GM12878 (cell line): ENCODE measurements around the gene NADSYN1. TPM values are rescaled to one million over a fixed set of nuclear protein-coding genes. Genes with fewer than 3 reads are reported as not detected.

ENCODE experiments used
- ATAC-seq: fragments of 200-7000 bp; cut with Tn5 transposase; 3 replicates; pipeline ENCODE4 v1.9.1; 2020; ENCODE audit warnings: mild to moderate bottlenecking, moderate library complexity
- BruUV-seq: library from RNA; stranded (reverse); fragments of 400-500 nt; replicated peaks from 2 replicates; lab custom pipeline; 2021; lab: Mats Ljungman, UMichigan
- CTCF ChIA-PET: fragments of 300-600 bp; sonication (Branson Sonifier 250); formaldehyde crosslinking; extraction: SDS; loops from one replicate; lab custom pipeline; 2021; ENCODE audit warnings: inconsistent platforms; lab: Yijun Ruan, JAX
- POLR2A ChIA-PET: fragments of 350-600 bp; formaldehyde crosslinking; extraction: SDS; loops from one replicate; lab custom pipeline; 2021; ENCODE audit warnings: inconsistent platforms; lab: Charles Lee
- RAD21 ChIA-PET: fragments of 300-600 bp; sonication (Branson Sonifier 250); formaldehyde crosslinking; loops from one replicate; lab custom pipeline; 2023; ENCODE audit warnings: antibody characterized with exemption; ENCODE audit not compliant: unreplicated experiment; lab: Charles Lee
- SMC1A ChIA-PET: fragments of 300-600 bp; sonication (Branson Sonifier 250); formaldehyde crosslinking; loops from one replicate; lab custom pipeline; 2023; ENCODE audit not compliant: unreplicated experiment, uncharacterized antibody; lab: Charles Lee
- DNase-seq: peaks from one replicate; pipeline ENCODE4 v3.0.0-alpha.2; 2011; ENCODE audit warnings: low read depth, low spot score
- FAIRE-seq: peaks from 3 replicates; lab custom pipeline; 2011; peaks lifted over from hg19 to GRCh38; lab: Jason Lieb, UNC
- H2AFZ ChIP-seq: 2 replicates; pipeline ENCODE4 v1.6.0; 2011; ENCODE audit warnings: low read depth, low read length, control low read depth; ENCODE audit not compliant: control insufficient read depth
- H3K27ac ChIP-seq: 2 replicates; pipeline ENCODE4 v1.5.1; 2011; ENCODE audit warnings: control low read depth; ENCODE audit not compliant: control insufficient read depth, insufficient read depth
- H3K27me3 ChIP-seq, 2 experiments: replicated peaks in 1 of 2; 2 replicates each; pipeline versions ENCODE4 v1.6.0 to v1.6.1; 2011; ENCODE audit warnings: low read length in 1 of 2; ENCODE audit not compliant: control insufficient read depth in 2 of 2, insufficient read depth in 2 of 2
- H3K36me3 ChIP-seq, 2 experiments: 2 replicates each; pipeline ENCODE4 v1.5.1; 2011; ENCODE audit warnings: low read length in 1 of 2; ENCODE audit not compliant: control insufficient read depth in 2 of 2, insufficient read depth in 2 of 2
- H3K4me1 ChIP-seq: 2 replicates; pipeline ENCODE4 v1.6.1; 2011; ENCODE audit warnings: mild to moderate bottlenecking, low read length, moderate library complexity, mixed read lengths; ENCODE audit not compliant: control insufficient read depth, insufficient read depth
- H3K4me2 ChIP-seq: 2 replicates; pipeline ENCODE4 v1.6.0; 2011; ENCODE audit warnings: control low read depth; ENCODE audit not compliant: control insufficient read depth, insufficient read depth
- H3K4me3 ChIP-seq: fragments of 200-600 bp; sonication (generic); 2 replicates; pipeline ENCODE4 v1.5.1; 2016
- H3K79me2 ChIP-seq: 2 replicates; pipeline ENCODE4 v1.6.0; 2011; ENCODE audit warnings: low read length; ENCODE audit not compliant: control insufficient read depth, insufficient read depth
- H3K9ac ChIP-seq: 2 replicates; pipeline ENCODE4 v1.8.0; 2011; ENCODE audit warnings: low read length, control low read depth, mixed read lengths; ENCODE audit not compliant: control insufficient read depth, insufficient read depth
- H3K9me3 ChIP-seq: replicated peaks from 3 replicates; pipeline ENCODE4 v1.5.1; 2011; ENCODE audit warnings: mild to moderate bottlenecking, low read length; ENCODE audit not compliant: control insufficient read depth, insufficient read depth
- H4K20me1 ChIP-seq: 2 replicates; pipeline ENCODE4 v1.6.0; 2011; ENCODE audit not compliant: control insufficient read depth, insufficient read depth
- BCL3 ChIP-seq: IDR thresholded peaks from 2 replicates; pipeline ENCODE4 v1.6.1; 2011; ENCODE audit warnings: borderline replicate concordance, low read depth, mild to moderate bottlenecking, moderate library complexity, low read length; ENCODE audit not compliant: insufficient read depth, poor library complexity, severe bottlenecking
- CUX1 ChIP-seq: IDR thresholded peaks from 2 replicates; pipeline ENCODE4 v1.6.1; 2012; ENCODE audit warnings: improper control_type of control experiment, low read depth, low read length; ENCODE audit not compliant: insufficient replicate concordance
- EP300 ChIP-seq, 2 experiments: fragments of 150-350 bp in 1 of 2; IDR thresholded peaks; 2 replicates each; pipeline ENCODE4 v1.6.1; 2011 to 2012; ENCODE audit warnings: low read depth in 2 of 2, low read length in 2 of 2, borderline replicate concordance in 1 of 2, improper control_type of control experiment in 1 of 2, inconsistent platforms in 1 of 2; ENCODE audit not compliant: control insufficient read depth in 1 of 2
- HCFC1 ChIP-seq: fragments of 150-350 bp; IDR thresholded peaks from 2 replicates; pipeline ENCODE4 v1.6.1; 2014; ENCODE audit warnings: low read length
- HDGF ChIP-seq: fragments of 450-650 bp; IDR thresholded peaks from 2 replicates; pipeline ENCODE4 v1.6.1; 2016; ENCODE audit warnings: antibody characterized with exemption
- JUNB ChIP-seq: IDR thresholded peaks from 2 replicates; pipeline ENCODE4 v1.6.1; 2016; ENCODE audit warnings: antibody characterized with exemption, mild to moderate bottlenecking
- KDM1A ChIP-seq: fragments of 200-600 bp; sonication (generic); IDR thresholded peaks from 2 replicates; pipeline ENCODE4 v1.6.1; 2016; ENCODE audit warnings: borderline replicate concordance
- NBN ChIP-seq: fragments of 450-650 bp; IDR thresholded peaks from 2 replicates; pipeline ENCODE4 v1.6.1; 2016
- NFYA ChIP-seq: IDR thresholded peaks from 2 replicates; pipeline ENCODE4 v1.6.1; 2011; ENCODE audit warnings: low read depth, mild to moderate bottlenecking, low read length, improper control_type of control experiment, borderline replicate concordance
- POU2F2 ChIP-seq: IDR thresholded peaks from 3 replicates; pipeline ENCODE4 v1.6.1; 2011; ENCODE audit warnings: low read depth, mild to moderate bottlenecking, low read length, borderline replicate concordance
- SIN3A ChIP-seq: IDR thresholded peaks from 2 replicates; pipeline ENCODE4 v1.6.1; 2012; ENCODE audit warnings: low read depth, low read length, improper control_type of control experiment
- SMARCA5 ChIP-seq: fragments of 450-650 bp; IDR thresholded peaks from 2 replicates; pipeline ENCODE4 v1.6.1; 2017; ENCODE audit warnings: mild to moderate bottlenecking
- SP1 ChIP-seq: IDR thresholded peaks from one replicate; pipeline ENCODE4 v1.6.1; 2011; ENCODE audit warnings: low read depth, low read length
- SREBF2 ChIP-seq: IDR thresholded peaks from 2 replicates; pipeline ENCODE4 v1.6.1; 2012; ENCODE audit warnings: mild to moderate bottlenecking, low read length
- SUPT20H ChIP-seq: IDR thresholded peaks from 2 replicates; pipeline ENCODE4 v1.6.1; 2011; ENCODE audit warnings: low read depth, mild to moderate bottlenecking, low read length, moderate library complexity, borderline replicate concordance; ENCODE audit not compliant: control insufficient read depth
- TCF12 ChIP-seq: IDR thresholded peaks from 2 replicates; pipeline ENCODE4 v1.6.1; 2011; ENCODE audit warnings: low read depth, mild to moderate bottlenecking, low read length
- WGBS: methylation state at CpG from one replicate; pipeline ENCODE4 v1.1.6; 2016; ENCODE audit warnings: low lambda C conversion rate; ENCODE audit not compliant: insufficient replicate concordance, insufficient coverage; ENCODE audit errors: missing lambda C conversion rate; 5-methylcytosine and 5-hydroxymethylcytosine counted together
- in situ Hi-C: fragments of 300-500 bp; cut with MboI; formaldehyde crosslinking; loops from 9 replicates; pipeline ENCODE4 v1.14.3; 2018; ENCODE audit warnings: mixed read lengths
- intact Hi-C: fragments of 100-400 bp; cut with micrococcal nuclease; formaldehyde crosslinking; loops from one replicate; pipeline ENCODE4 v1.14.2; 2022; ENCODE audit not compliant: unreplicated experiment
- polyA plus RNA-seq, 11 experiments: library from polyadenylated mRNA; depleted of rRNA in 4 of 11; unstranded in 6 of 11; stranded (reverse) in 5 of 11; fragments of >200 nt; fragmentation: Nextera tagmentation in 4 of 11; fragmentation: Illumina TruSeq in 1 of 11; extraction: Ambion mirVana in 4 of 11; extraction: Trizol in 1 of 11; gene quantifications; 1 replicate in 1 of 11; 2 replicates in 10 of 11; pipeline versions ENCODE4 v1.2.1 to v1.2.3, GENCODE V29; 2011 to 2016; ENCODE audit warnings: inconsistent platforms in 2 of 11, missing spikeins in 2 of 11, low read depth in 1 of 11
- total RNA-seq, 4 experiments: library from RNA; depleted of rRNA in 3 of 4; stranded (reverse); fragments of >200 nt in 3 of 4; fragmentation: Illumina TruSeq in 1 of 4; extraction: Trizol in 1 of 4; gene quantifications; 2 replicates each; pipeline versions ENCODE4 v1.2.1 to v1.2.3, GENCODE V29; 2013 to 2021

NADSYN1 gene
- total and polyA plus RNA-seq, 10 of the 15 experiments (the other 5 are each of a cell fraction or from before 2014, with no cell fraction given): 12.2 to 90.2 (median 69.5) TPM

GRCh38 chr11:71485466-71485865, 32.5 kb downstream of the NADSYN1 start:
- SMC1A ChIA-PET: no interaction called here
- H3K4me2 ChIP-seq: no peak overlapping the region
- no peaks in the 10 kb centered on the region for H3K9me3 ChIP-seq
- POLR2A ChIA-PET: no interaction called here
- no peak overlapping the region for H3K9ac ChIP-seq
- H3K27me3 ChIP-seq: no peaks in the 10 kb centered on the region
- H3K27ac ChIP-seq: no peak overlapping the region
- ATAC-seq (no peak), DNase-seq (no peak), FAIRE-seq (no peak)
- WGBS: 93% methylated on average over 17 of the region's 18 CpGs
- no peaks in the 10 kb centered on the region for H3K79me2 ChIP-seq
- in situ Hi-C loops (no loop called here), intact Hi-C loops (no loop called here)
- H4K20me1 ChIP-seq: no peaks in the 10 kb centered on the region
- H2AFZ ChIP-seq: no peak overlapping the region
- no peak overlapping the region for H3K4me3 ChIP-seq
- H3K4me1 ChIP-seq: peaks cover 11% of the 10 kb centered on the region
- CTCF ChIA-PET: no interaction called here
- TF ChIP-seq JUNB (no peak), HDGF (no peak), NBN (no peak), SIN3A (no peak), SUPT20H (no peak), BCL3 (no peak), POU2F2 (no peak), EP300 (IDR thresholded peaks at IDR 0.05; ENCODE audit: borderline replicate concordance in 1 of 2, control insufficient read depth in 1 of 2, low read depth in 2 of 2, low read length in 2 of 2) (no peak), KDM1A (no peak), CUX1 (no peak), SREBF2 (no peak), NFYA (no peak), HCFC1 (no peak), SMARCA5 (no peak), TCF12 (no peak), SP1 (no peak)
- BruUV-seq: no TSS peak
- RAD21 ChIA-PET: no interaction called here
- peaks cover 30 to 32% of the 10 kb centered on the region in 2 experiments for H3K36me3 ChIP-seq
